GM19397 (cell line): Measurements from ENCODE around the gene PRAF2.

Source experiments
- ATAC-seq: cut with Tn5 transposase; IDR thresholded peaks from one replicate; pipeline ENCODE4 v1.9.1; 2021; ENCODE audit warnings: mild to moderate bottlenecking, moderate library complexity; ENCODE audit not compliant: unreplicated experiment

Gene PRAF2

GRCh38 chrX:49043220-49043986 lies 30.4 kb downstream of the PRAF2 start, which contains the start of gene TFE3:
Gene TFE3, minus strand, starts transcription at chrX:49043357. Its CDS starts 131 bp downstream, at chrX:49043226.
- ATAC-seq = peak; percentile 93

GRCh38 chrX:49042581-49043219 lies 31.1 kb downstream of the PRAF2 start:
- no peak for ATAC-seq

- no peak for ATAC-seq
Measured at GRCh38 chrX:49041744-49042580, 31.8 kb downstream of the PRAF2 start.

- ATAC-seq = no peak
Measured at GRCh38 chrX:49040376-49040955, 33.3 kb downstream of the PRAF2 start.

GRCh38 chrX:49039598-49040375 lies 34.0 kb downstream of the PRAF2 start:
- ATAC-seq = no peak

- no peak for ATAC-seq
Measured at GRCh38 chrX:49037883-49038475, 35.8 kb downstream of the PRAF2 start.

- no peak for ATAC-seq
Measured at GRCh38 chrX:49030283-49030682, 43.5 kb downstream of the PRAF2 start.

GRCh38 chrX:49029876-49030275 lies 43.9 kb downstream of the PRAF2 start:
- no peak for ATAC-seq
